DND-41 (cell line): ENCODE data around the gene LEF1.

Experiments used
- EZH2 ChIP-seq: IDR thresholded peaks from 3 replicates; pipeline ENCODE4 v1.6.1; 2012; ENCODE audit warnings: borderline replicate concordance, low read depth, mild to moderate bottlenecking, moderate library complexity, low read length, inconsistent platforms; ENCODE audit not compliant: severe bottlenecking
- TF ChIP-seq, protein P1 (sequence below): IDR thresholded peaks from 2 replicates; pipeline ENCODE4 v1.5.1; 2012; ENCODE audit warnings: borderline replicate concordance, low read length, moderate library complexity, mild to moderate bottlenecking; ENCODE audit not compliant: poor library complexity, severe bottlenecking; ENCODE audit errors: extremely low read depth

DNA sequence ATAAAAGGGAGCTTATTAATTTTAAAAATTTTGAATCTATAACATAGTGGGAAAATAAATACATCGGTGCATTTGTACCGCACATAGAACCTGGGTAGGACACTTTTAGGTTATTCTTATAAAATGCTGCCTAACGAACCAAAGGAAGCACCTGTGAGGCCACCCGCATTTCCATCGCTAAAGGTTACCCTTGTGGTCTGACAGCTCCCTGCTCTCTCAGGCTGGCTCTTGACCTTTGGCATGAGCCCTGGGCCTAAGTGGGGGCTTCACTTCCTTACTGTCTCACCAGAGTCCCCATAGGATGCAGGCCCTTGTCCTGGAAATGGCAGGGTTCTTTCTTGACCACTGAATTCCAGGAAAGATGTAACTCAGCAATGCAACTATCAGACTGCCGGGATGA lies 133.0 kb downstream of the LEF1 start:
- TF ChIP-seq, protein P1, sequence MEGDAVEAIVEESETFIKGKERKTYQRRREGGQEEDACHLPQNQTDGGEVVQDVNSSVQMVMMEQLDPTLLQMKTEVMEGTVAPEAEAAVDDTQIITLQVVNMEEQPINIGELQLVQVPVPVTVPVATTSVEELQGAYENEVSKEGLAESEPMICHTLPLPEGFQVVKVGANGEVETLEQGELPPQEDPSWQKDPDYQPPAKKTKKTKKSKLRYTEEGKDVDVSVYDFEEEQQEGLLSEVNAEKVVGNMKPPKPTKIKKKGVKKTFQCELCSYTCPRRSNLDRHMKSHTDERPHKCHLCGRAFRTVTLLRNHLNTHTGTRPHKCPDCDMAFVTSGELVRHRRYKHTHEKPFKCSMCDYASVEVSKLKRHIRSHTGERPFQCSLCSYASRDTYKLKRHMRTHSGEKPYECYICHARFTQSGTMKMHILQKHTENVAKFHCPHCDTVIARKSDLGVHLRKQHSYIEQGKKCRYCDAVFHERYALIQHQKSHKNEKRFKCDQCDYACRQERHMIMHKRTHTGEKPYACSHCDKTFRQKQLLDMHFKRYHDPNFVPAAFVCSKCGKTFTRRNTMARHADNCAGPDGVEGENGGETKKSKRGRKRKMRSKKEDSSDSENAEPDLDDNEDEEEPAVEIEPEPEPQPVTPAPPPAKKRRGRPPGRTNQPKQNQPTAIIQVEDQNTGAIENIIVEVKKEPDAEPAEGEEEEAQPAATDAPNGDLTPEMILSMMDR = no peak
- TF ChIP-seq EZH2 = no peak
